HEK293 (cell line): ENCODE results near the gene RPS28.

ENCODE experiments used
- ATF2 ChIP-seq: fragments of 450-650 bp; formaldehyde crosslinking; IDR thresholded peaks from 2 replicates; pipeline ENCODE4 v1.5.1; 2016; ENCODE audit warnings: missing biosample characterization, missing genetic modification characterization, low read depth
- HOXD13 ChIP-seq: sonication (generic); formaldehyde crosslinking; IDR thresholded peaks from 2 replicates; pipeline ENCODE4 v1.8.0; 2022; ENCODE audit warnings: missing genetic modification reagents, borderline replicate concordance
- MYNN ChIP-seq: fragments of 450-650 bp; formaldehyde crosslinking; IDR thresholded peaks from 2 replicates; pipeline ENCODE4 v1.5.1; 2016; ENCODE audit warnings: missing biosample characterization, missing genetic modification characterization, borderline replicate concordance
- PRDM4 ChIP-seq: fragments of 450-650 bp; formaldehyde crosslinking; IDR thresholded peaks from 2 replicates; pipeline ENCODE4 v1.5.1; 2017; ENCODE audit warnings: missing biosample characterization, missing genetic modification characterization
- PRDM6 ChIP-seq: fragments of 450-650 bp; formaldehyde crosslinking; IDR thresholded peaks from 2 replicates; pipeline ENCODE4 v1.5.1; 2017; ENCODE audit warnings: missing biosample characterization, missing genetic modification characterization
- REST ChIP-seq: fragments of 450-650 bp; formaldehyde crosslinking; IDR thresholded peaks from 2 replicates; pipeline ENCODE4 v1.5.1; 2016; ENCODE audit warnings: missing biosample characterization, missing genetic modification characterization
- SCRT2 ChIP-seq: fragments of 450-650 bp; formaldehyde crosslinking; IDR thresholded peaks from 2 replicates; pipeline ENCODE4 v1.5.1; 2016; ENCODE audit warnings: missing biosample characterization, missing genetic modification characterization
- ZBTB49 ChIP-seq: fragments of 450-650 bp; formaldehyde crosslinking; IDR thresholded peaks from 2 replicates; pipeline ENCODE4 v1.5.1; 2016; ENCODE audit warnings: missing biosample characterization, missing genetic modification characterization, low read depth
- ZFP37 ChIP-seq: fragments of 450-650 bp; formaldehyde crosslinking; IDR thresholded peaks from 2 replicates; pipeline ENCODE4 v1.5.1; 2016; ENCODE audit warnings: missing biosample characterization, missing genetic modification characterization
- ZNF114 ChIP-seq: fragments of 450-650 bp; formaldehyde crosslinking; IDR thresholded peaks from 2 replicates; pipeline ENCODE4 v1.5.0; 2017; ENCODE audit warnings: missing biosample characterization, missing genetic modification characterization
- ZNF121 ChIP-seq: fragments of 450-650 bp; formaldehyde crosslinking; IDR thresholded peaks from 2 replicates; pipeline ENCODE4 v1.5.1; 2016; ENCODE audit warnings: missing biosample characterization, missing genetic modification characterization
- ZNF140 ChIP-seq: fragments of 450-650 bp; formaldehyde crosslinking; IDR thresholded peaks from 2 replicates; pipeline ENCODE4 v1.5.1; 2016; ENCODE audit warnings: missing biosample characterization, missing genetic modification characterization
- ZNF155 ChIP-seq: fragments of 450-650 bp; formaldehyde crosslinking; IDR thresholded peaks from 2 replicates; pipeline ENCODE4 v1.5.1; 2016; ENCODE audit warnings: missing biosample characterization, missing genetic modification characterization
- ZNF214 ChIP-seq: fragments of 450-650 bp; formaldehyde crosslinking; IDR thresholded peaks from 2 replicates; pipeline ENCODE4 v1.5.1; 2017; ENCODE audit warnings: missing biosample characterization, mild to moderate bottlenecking, missing genetic modification characterization, borderline replicate concordance
- ZNF423 ChIP-seq: fragments of 450-650 bp; formaldehyde crosslinking; IDR thresholded peaks from 2 replicates; pipeline ENCODE4 v1.5.1; 2016; ENCODE audit warnings: missing biosample characterization, missing genetic modification characterization
- ZNF473 ChIP-seq: fragments of 450-650 bp; formaldehyde crosslinking; IDR thresholded peaks from 2 replicates; pipeline ENCODE4 v1.5.1; 2017; ENCODE audit warnings: missing biosample characterization, missing genetic modification characterization
- ZNF514 ChIP-seq: fragments of 450-650 bp; formaldehyde crosslinking; IDR thresholded peaks from 2 replicates; pipeline ENCODE4 v1.5.1; 2016; ENCODE audit warnings: missing biosample characterization, missing genetic modification characterization
- ZNF521 ChIP-seq: fragments of 450-650 bp; formaldehyde crosslinking; IDR thresholded peaks from 2 replicates; pipeline ENCODE4 v1.5.1; 2017; ENCODE audit warnings: missing biosample characterization, mild to moderate bottlenecking, missing genetic modification characterization
- ZNF626 ChIP-seq: fragments of 450-650 bp; sonication (Bioruptor Pico); formaldehyde crosslinking; IDR thresholded peaks from 2 replicates; pipeline ENCODE4 v1.5.1; 2018; ENCODE audit warnings: missing biosample characterization, missing genetic modification characterization, inconsistent platforms
- ZNF777 ChIP-seq: fragments of 450-650 bp; formaldehyde crosslinking; IDR thresholded peaks from 2 replicates; pipeline ENCODE4 v1.5.1; 2017; ENCODE audit warnings: missing biosample characterization, missing genetic modification characterization, borderline replicate concordance
- ZNF791 ChIP-seq: fragments of 450-650 bp; formaldehyde crosslinking; IDR thresholded peaks from 2 replicates; pipeline ENCODE4 v1.5.1; 2016; ENCODE audit warnings: missing biosample characterization, missing genetic modification characterization
- ZNF837 ChIP-seq: fragments of 450-650 bp; formaldehyde crosslinking; IDR thresholded peaks from 2 replicates; pipeline ENCODE4 v1.5.1; 2016; ENCODE audit warnings: missing biosample characterization, missing genetic modification characterization
- TF ChIP-seq, protein P1 (sequence below): fragments of 450-650 bp; IDR thresholded peaks from 2 replicates; pipeline ENCODE4 v1.5.1; 2018; ENCODE audit warnings: missing biosample characterization, mild to moderate bottlenecking, missing genetic modification characterization

RPS28 gene

GRCh38 chr19:8321067-8321985, at the start of gene RPS28, which contains the start of gene NDUFA7 (continued):
- TF ChIP-seq MYNN = no peak
- no peak for TF ChIP-seq ZNF626 (tag by site-specific recombination)
- no peak for TF ChIP-seq REST
- no peak for TF ChIP-seq ZNF140 (tag by site-specific recombination)
- no peak for TF ChIP-seq PRDM4
- TF ChIP-seq ZNF473 (tag by site-specific recombination) = no peak
- TF ChIP-seq SCRT2 (tag by site-specific recombination) = no peak
- TF ChIP-seq ZNF521 (tag by site-specific recombination) = no peak
- no peak for TF ChIP-seq ZNF121 (tag by site-specific recombination)
- TF ChIP-seq ZNF423 (tag by site-specific recombination) = no peak
- TF ChIP-seq ZNF791 = no peak
- peak; percentile 45; the same call in 1 of the 2 replicates for TF ChIP-seq ZFP37 (tag by site-specific recombination)
- TF ChIP-seq ZNF214 = no peak
- TF ChIP-seq ZNF777 = peak; percentile 20; the same call in 1 of the 2 replicates
- TF ChIP-seq ZNF114 (tag by site-specific recombination) = no peak
- TF ChIP-seq PRDM6 (tag by site-specific recombination) = no peak
- no peak for TF ChIP-seq ZBTB49 (tag by site-specific recombination)
- no peak for TF ChIP-seq ZNF155
- TF ChIP-seq HOXD13 (CRISPR knock-in tag) = no peak; the same call in 1 of the 2 replicates
- peak; percentile 86 for TF ChIP-seq ATF2 (tag by site-specific recombination)
- no peak for TF ChIP-seq ZNF514
- no peak for TF ChIP-seq ZNF837
- TF ChIP-seq, protein P1, sequence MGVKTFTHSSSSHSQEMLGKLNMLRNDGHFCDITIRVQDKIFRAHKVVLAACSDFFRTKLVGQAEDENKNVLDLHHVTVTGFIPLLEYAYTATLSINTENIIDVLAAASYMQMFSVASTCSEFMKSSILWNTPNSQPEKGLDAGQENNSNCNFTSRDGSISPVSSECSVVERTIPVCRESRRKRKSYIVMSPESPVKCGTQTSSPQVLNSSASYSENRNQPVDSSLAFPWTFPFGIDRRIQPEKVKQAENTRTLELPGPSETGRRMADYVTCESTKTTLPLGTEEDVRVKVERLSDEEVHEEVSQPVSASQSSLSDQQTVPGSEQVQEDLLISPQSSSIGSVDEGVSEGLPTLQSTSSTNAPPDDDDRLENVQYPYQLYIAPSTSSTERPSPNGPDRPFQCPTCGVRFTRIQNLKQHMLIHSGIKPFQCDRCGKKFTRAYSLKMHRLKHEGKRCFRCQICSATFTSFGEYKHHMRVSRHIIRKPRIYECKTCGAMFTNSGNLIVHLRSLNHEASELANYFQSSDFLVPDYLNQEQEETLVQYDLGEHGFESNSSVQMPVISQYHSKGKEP (tag by site-specific recombination) = no peak
